Lung (tissue), 12 donors: ENCODE measurements around the gene TCFL5. TPM values are rescaled to one million over a fixed set of nuclear protein-coding genes. Genes with fewer than 3 reads are reported as not detected.

Experiments
- ATAC-seq: fragments of 200-7000 bp; cut with Tn5 transposase; one replicate; pipeline ENCODE4 v1.9.1; 2020; ENCODE audit warnings: moderate number of reproducible peaks; ENCODE audit not compliant: insufficient read depth, low FRiP score
- DNase-seq, 3 donors: peaks; one replicate each; pipeline ENCODE4 v3.0.0-alpha.2; 2013 to 2017
- H3K27ac ChIP-seq, 2 donors: one replicate each; pipeline ENCODE4 v1.5.1; 2013; ENCODE audit warnings: mild to moderate bottlenecking in 2 of 2, moderate library complexity in 2 of 2, control low read depth in 1 of 2, inconsistent platforms in 1 of 2, low read depth in 1 of 2, low read length in 1 of 2
- H3K27me3 ChIP-seq, 3 donors: one replicate each; pipeline ENCODE4 v1.5.1; 2013; ENCODE audit warnings: low read length in 2 of 3; ENCODE audit not compliant: control insufficient read depth in 3 of 3, insufficient read depth in 3 of 3
- H3K36me3 ChIP-seq, 4 donors: one replicate each; pipeline ENCODE4 v1.5.1; 2013; ENCODE audit warnings: low read length in 4 of 4, mild to moderate bottlenecking in 1 of 4, moderate library complexity in 1 of 4; ENCODE audit not compliant: control insufficient read depth in 4 of 4, insufficient read depth in 4 of 4
- H3K4me1 ChIP-seq, 5 donors: one replicate each; pipeline ENCODE4 v1.5.1; 2013; ENCODE audit warnings: low read length in 5 of 5, mild to moderate bottlenecking in 2 of 5, moderate library complexity in 1 of 5; ENCODE audit not compliant: control insufficient read depth in 5 of 5, insufficient read depth in 5 of 5
- H3K4me3 ChIP-seq: one replicate; pipeline ENCODE4 v1.5.1; 2013; ENCODE audit warnings: mild to moderate bottlenecking, control low read depth, moderate library complexity
- H3K9ac ChIP-seq, 2 donors: one replicate each; pipeline ENCODE4 v1.5.1; 2013; ENCODE audit warnings: low read length in 2 of 2, control low read depth in 1 of 2; ENCODE audit not compliant: insufficient read depth in 1 of 2
- H3K9me3 ChIP-seq, 4 donors: one replicate each; pipeline ENCODE4 v1.5.1; 2013; ENCODE audit warnings: low read length in 3 of 4, mild to moderate bottlenecking in 1 of 4, moderate library complexity in 1 of 4; ENCODE audit not compliant: control insufficient read depth in 4 of 4, insufficient read depth in 3 of 4
- CTCF ChIP-seq: IDR thresholded peaks from 2 replicates; pipeline ENCODE4 v1.5.1; 2012; ENCODE audit warnings: mild to moderate bottlenecking; ENCODE audit errors: control extremely low read depth, extremely low read depth
- WGBS, 2 donors: extraction: QIAGEN DNeasy Blood & Tissue Kit; methylation state at CpG; one replicate each; pipeline ENCODE4 v1.1.7; 2013; 5-methylcytosine and 5-hydroxymethylcytosine counted together
- polyA plus RNA-seq, 2 donors: library from polyadenylated mRNA; stranded (reverse); fragments of 200-250 nt; gene quantifications; one replicate each; pipeline ENCODE4 v1.2.1, GENCODE V29; 2013
- total RNA-seq, 2 donors: library from RNA; depleted of rRNA in 1 of 2; stranded (reverse); fragments of >200 nt in 1 of 2; gene quantifications; one replicate each; pipeline ENCODE4 v1.2.1, GENCODE V29; 2014 to 2021
- donor health status: control.
- donor health status: control.
- donor health status: Bipolar disorder and iron deficiency.
- donor health status: healthy.
- donor health status: DM: yes; HTN: yes; CAD: no.

The TCFL5 gene
- total and polyA plus RNA-seq, 4 donors: 3.8 to 8.6 (median 6.1) TPM

GRCh38 chr20:62834967-62835730 lies 26.5 kb downstream of the TCFL5 start:
- no peaks in the 10 kb centered on the region for H3K27me3 ChIP-seq
- H3K9ac ChIP-seq: no peak overlapping the region
- no peak for DNase-seq
- no peaks in the 10 kb centered on the region for H3K9me3 ChIP-seq
- no peak overlapping the region for H3K4me3 ChIP-seq
- no peak overlapping the region for H3K27ac ChIP-seq
- ATAC-seq: no peak
- H3K36me3 ChIP-seq: no peaks in the 10 kb centered on the region
- peaks cover 0 to 24% (median 7%) of the 10 kb centered on the region in 5 donors for H3K4me1 ChIP-seq
- WGBS, 2 donors: 91 to 96% methylated on average over 24 of the region's 24 CpGs
- TF ChIP-seq CTCF: no peak

GRCh38 chr20:62832951-62833391 lies 28.7 kb downstream of the TCFL5 start:
- Histone ChIP-seq H3K9ac (no peak overlapping the region), H3K4me3 (no peak overlapping the region), H3K4me1 (peaks cover 0 to 24% (median 7%) of the 10 kb centered on the region in 5 donors), H3K27me3 (no peaks in the 10 kb centered on the region), H3K9me3 (no peaks in the 10 kb centered on the region), H3K36me3 (no peaks in the 10 kb centered on the region), H3K27ac (no peak overlapping the region)
- DNase-seq (peak in 1 of 3 donors; percentile 12), ATAC-seq (no peak)
- no peak for TF ChIP-seq CTCF
- WGBS, 2 donors: 30 to 36% methylated on average over 14 of the region's 14 CpGs

- Histone ChIP-seq H3K4me3 (no peak overlapping the region), H3K9me3 (no peaks in the 10 kb centered on the region), H3K36me3 (no peaks in the 10 kb centered on the region), H3K9ac (no peak overlapping the region), H3K27me3 (no peaks in the 10 kb centered on the region), H3K4me1 (peaks cover 0 to 24% (median 7%) of the 10 kb centered on the region in 5 donors), H3K27ac (no peak overlapping the region)
- DNase-seq (peak; percentile 17 to 84 (median 29)), ATAC-seq (no peak)
- 33% methylated on average over 21 to 22 of the region's 22 CpGs for WGBS, 2 donors
- TF ChIP-seq CTCF: no peak
Observed at GRCh38 chr20:62832212-62832922, 29.3 kb downstream of the TCFL5 start.
